GM23338 (cell line): Measurements from ENCODE around the gene SHISA9.

Experiments
- CREB1 ChIP-seq: fragments of 250-450 bp; sonication (Bioruptor Pico); IDR thresholded peaks from 2 replicates; pipeline ENCODE4 v1.5.0; 2020; ENCODE audit warnings: low read depth, mild to moderate bottlenecking, moderate library complexity
- EZH2phosphoT487 ChIP-seq: fragments of 200-600 bp; sonication (generic); IDR thresholded peaks from one replicate; pipeline ENCODE4 v1.8.1; 2018; ENCODE audit warnings: antibody characterized with exemption; ENCODE audit not compliant: unreplicated experiment
- POLR2AphosphoS5 ChIP-seq: IDR thresholded peaks from 2 replicates; pipeline ENCODE4 v1.6.1; 2016; ENCODE audit warnings: antibody characterized with exemption, low read depth
- REST ChIP-seq: IDR thresholded peaks from one replicate; pipeline ENCODE4 v1.6.1; 2018; ENCODE audit warnings: antibody characterized with exemption; ENCODE audit not compliant: unreplicated experiment
- ZNF114 ChIP-seq: fragments of 250-450 bp; sonication (Bioruptor Pico); IDR thresholded peaks from 2 replicates; pipeline ENCODE4 v1.5.0; 2020; ENCODE audit warnings: mild to moderate bottlenecking, moderate library complexity
- TF ChIP-seq, protein P1 (sequence below), 2 experiments: fragments of 200-600 bp in 1 of 2; sonication (generic) in 1 of 2; conservative IDR thresholded peaks; 2 replicates each; pipeline versions ENCODE4 v1.5.1 to v1.6.1; 2016 to 2017; ENCODE audit warnings: antibody characterized with exemption in 2 of 2, low read depth in 2 of 2, mild to moderate bottlenecking in 2 of 2, moderate library complexity in 1 of 2
- TF ChIP-seq, protein P2 (sequence below): IDR thresholded peaks from 2 replicates; pipeline ENCODE4 v1.6.1; 2016; ENCODE audit warnings: antibody characterized with exemption

DNA sequence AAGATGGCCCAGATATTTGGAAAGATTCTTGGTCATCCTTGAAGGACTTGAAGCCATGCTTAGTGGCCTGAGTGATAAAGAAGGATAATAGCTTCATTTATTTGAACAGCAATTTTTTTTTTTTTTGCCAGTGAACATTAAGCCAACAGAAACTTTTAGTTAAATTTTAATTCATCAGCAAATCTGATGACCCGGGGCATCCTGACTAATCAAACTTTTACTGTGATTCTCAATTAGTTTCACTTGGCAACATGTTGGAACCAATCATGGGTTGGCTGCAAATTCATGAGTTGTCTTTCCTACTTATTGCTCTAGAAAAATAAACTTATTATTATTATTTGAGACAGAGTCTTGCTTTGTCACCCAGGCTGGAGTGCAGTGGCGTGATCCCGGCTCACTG is 74.4 kb downstream of the SHISA9 start:
- TF ChIP-seq EZH2phosphoT487 (no peak), POLR2AphosphoS5 (no peak), ZNF114 (CRISPR knock-in tag) (no peak), CREB1 (CRISPR knock-in tag) (no peak), REST (no peak)
- TF ChIP-seq, protein P1, sequence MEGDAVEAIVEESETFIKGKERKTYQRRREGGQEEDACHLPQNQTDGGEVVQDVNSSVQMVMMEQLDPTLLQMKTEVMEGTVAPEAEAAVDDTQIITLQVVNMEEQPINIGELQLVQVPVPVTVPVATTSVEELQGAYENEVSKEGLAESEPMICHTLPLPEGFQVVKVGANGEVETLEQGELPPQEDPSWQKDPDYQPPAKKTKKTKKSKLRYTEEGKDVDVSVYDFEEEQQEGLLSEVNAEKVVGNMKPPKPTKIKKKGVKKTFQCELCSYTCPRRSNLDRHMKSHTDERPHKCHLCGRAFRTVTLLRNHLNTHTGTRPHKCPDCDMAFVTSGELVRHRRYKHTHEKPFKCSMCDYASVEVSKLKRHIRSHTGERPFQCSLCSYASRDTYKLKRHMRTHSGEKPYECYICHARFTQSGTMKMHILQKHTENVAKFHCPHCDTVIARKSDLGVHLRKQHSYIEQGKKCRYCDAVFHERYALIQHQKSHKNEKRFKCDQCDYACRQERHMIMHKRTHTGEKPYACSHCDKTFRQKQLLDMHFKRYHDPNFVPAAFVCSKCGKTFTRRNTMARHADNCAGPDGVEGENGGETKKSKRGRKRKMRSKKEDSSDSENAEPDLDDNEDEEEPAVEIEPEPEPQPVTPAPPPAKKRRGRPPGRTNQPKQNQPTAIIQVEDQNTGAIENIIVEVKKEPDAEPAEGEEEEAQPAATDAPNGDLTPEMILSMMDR (conservative IDR thresholded peaks at IDR 0.05; ENCODE audit: low read depth in 2 of 2): no peak
- TF ChIP-seq, protein P2, sequence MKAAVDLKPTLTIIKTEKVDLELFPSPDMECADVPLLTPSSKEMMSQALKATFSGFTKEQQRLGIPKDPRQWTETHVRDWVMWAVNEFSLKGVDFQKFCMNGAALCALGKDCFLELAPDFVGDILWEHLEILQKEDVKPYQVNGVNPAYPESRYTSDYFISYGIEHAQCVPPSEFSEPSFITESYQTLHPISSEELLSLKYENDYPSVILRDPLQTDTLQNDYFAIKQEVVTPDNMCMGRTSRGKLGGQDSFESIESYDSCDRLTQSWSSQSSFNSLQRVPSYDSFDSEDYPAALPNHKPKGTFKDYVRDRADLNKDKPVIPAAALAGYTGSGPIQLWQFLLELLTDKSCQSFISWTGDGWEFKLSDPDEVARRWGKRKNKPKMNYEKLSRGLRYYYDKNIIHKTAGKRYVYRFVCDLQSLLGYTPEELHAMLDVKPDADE: no peak
